Neural cell (in vitro differentiated cells): ENCODE data around the gene DEPDC5. TPM values are rescaled to one million over a fixed set of nuclear protein-coding genes. Genes with fewer than 3 reads are reported as not detected.

Source experiments
- H2AFZ ChIP-seq: fragments of 200-600, 300-800 bp; sonication (generic), shearing (Covaris generic); 2 replicates; pipeline ENCODE4 v1.6.0; 2014; ENCODE audit warnings: low read depth, mild to moderate bottlenecking, antibody characterized with exemption, low read length, moderate library complexity
- H3F3A ChIP-seq: fragments of 200-600 bp; shearing (Covaris generic); 2 replicates; pipeline ENCODE4 v1.6.1; 2016; ENCODE audit warnings: mild to moderate bottlenecking, moderate library complexity, mixed read lengths, antibody characterized with exemption, low read length; ENCODE audit not compliant: insufficient read depth, poor library complexity, severe bottlenecking
- H3K27ac ChIP-seq: fragments of 200-600, 300-800 bp; sonication (generic), shearing (Covaris generic); 2 replicates; pipeline ENCODE4 v1.5.1; 2014; ENCODE audit warnings: mild to moderate bottlenecking, low read length, moderate library complexity
- H3K27me3 ChIP-seq: fragments of 300-800, 200-600 bp; sonication (generic), shearing (Covaris generic); 2 replicates; pipeline ENCODE4 v1.6.0; 2014; ENCODE audit warnings: mild to moderate bottlenecking, low read depth, low read length, moderate library complexity; ENCODE audit not compliant: insufficient read depth
- H3K36me3 ChIP-seq: fragments of 300-800, 200-600 bp; sonication (generic), shearing (Covaris generic); 2 replicates; pipeline ENCODE4 v1.5.1; 2014; ENCODE audit warnings: mild to moderate bottlenecking, antibody characterized with exemption, low read length, moderate library complexity; ENCODE audit not compliant: insufficient read depth
- H3K4me2 ChIP-seq: fragments of 300-800, 200-600 bp; sonication (generic), shearing (Covaris generic); 2 replicates; pipeline ENCODE4 v1.6.0; 2014; ENCODE audit warnings: mild to moderate bottlenecking, low read length
- H3K4me3 ChIP-seq: fragments of 300-800, 200-600 bp; sonication (generic), shearing (Covaris generic); 2 replicates; pipeline ENCODE4 v1.5.1; 2014; ENCODE audit warnings: mild to moderate bottlenecking, low read length, moderate library complexity
- H3K79me2 ChIP-seq: fragments of 200-600 bp; shearing (Covaris generic); replicated peaks from 2 replicates; pipeline ENCODE4 v1.6.0; 2014; ENCODE audit warnings: mild to moderate bottlenecking, low read length, moderate library complexity; ENCODE audit not compliant: insufficient read depth
- H3K9ac ChIP-seq: fragments of 300-800, 200-600 bp; sonication (generic), shearing (Covaris generic); 2 replicates; pipeline ENCODE4 v1.6.1; 2016; ENCODE audit warnings: mild to moderate bottlenecking, low read length, mixed read lengths
- H3K9me2 ChIP-seq: fragments of 200-600 bp; shearing (Covaris generic); 2 replicates; pipeline ENCODE4 v1.6.1; 2016; ENCODE audit warnings: mild to moderate bottlenecking, low read length, mixed read lengths; ENCODE audit not compliant: insufficient read depth
- H3K9me3 ChIP-seq: fragments of 200-600, 300-800 bp; sonication (generic), shearing (Covaris generic); 2 replicates; pipeline ENCODE4 v1.6.1; 2016; ENCODE audit warnings: mild to moderate bottlenecking, mixed run types, low read length, moderate library complexity, mixed read lengths
- H4K20me1 ChIP-seq: fragments of 200-600 bp; shearing (Covaris generic); 2 replicates; pipeline ENCODE4 v1.6.1; 2016; ENCODE audit warnings: mild to moderate bottlenecking, mixed run types; ENCODE audit not compliant: insufficient read depth
- CTCF ChIP-seq: fragments of 450-650 bp; IDR thresholded peaks from 2 replicates; pipeline ENCODE4 v1.5.1; 2014; ENCODE audit warnings: antibody characterized with exemption, mild to moderate bottlenecking, moderate library complexity; ENCODE audit not compliant: poor library complexity, severe bottlenecking
- EP300 ChIP-seq: fragments of 450-650 bp; conservative IDR thresholded peaks from 2 replicates; pipeline ENCODE4 v1.6.1; 2014; ENCODE audit warnings: antibody characterized with exemption, mild to moderate bottlenecking, moderate library complexity; ENCODE audit not compliant: poor library complexity, severe bottlenecking
- EZH2 ChIP-seq: fragments of 200-600, 300-800 bp; shearing (Covaris generic), sonication (generic); IDR thresholded peaks from 2 replicates; pipeline ENCODE4 v1.6.1; 2014; ENCODE audit warnings: antibody characterized with exemption, low read length, borderline replicate concordance, mild to moderate bottlenecking; ENCODE audit not compliant: insufficient read depth, poor library complexity, severe bottlenecking
- MXI1 ChIP-seq: fragments of 450-650 bp; conservative IDR thresholded peaks from 2 replicates; pipeline ENCODE4 v1.6.1; 2014; ENCODE audit warnings: antibody characterized with exemption, mild to moderate bottlenecking; ENCODE audit not compliant: poor library complexity, severe bottlenecking
- POLR2AphosphoS5 ChIP-seq: IDR thresholded peaks from 2 replicates; pipeline ENCODE4 v1.6.1; 2012
- RAD21 ChIP-seq: fragments of 450-650 bp; conservative IDR thresholded peaks from 2 replicates; pipeline ENCODE4 v1.6.1; 2014; ENCODE audit warnings: antibody characterized with exemption, mild to moderate bottlenecking, moderate library complexity
- SMC3 ChIP-seq: fragments of 450-650 bp; conservative IDR thresholded peaks from 2 replicates; pipeline ENCODE4 v1.6.1; 2014; ENCODE audit warnings: antibody characterized with exemption, mild to moderate bottlenecking, moderate library complexity; ENCODE audit not compliant: poor library complexity
- TAF1 ChIP-seq: IDR thresholded peaks from 2 replicates; pipeline ENCODE4 v1.6.1; 2012; ENCODE audit warnings: low read depth
- polyA plus RNA-seq: library from polyadenylated mRNA; depleted of rRNA; stranded (reverse); fragments of >200 nt; gene quantifications from 2 replicates; pipeline ENCODE4 v1.2.3, GENCODE V29; 2014
- TF ChIP-seq, protein P1 (sequence below): IDR thresholded peaks from 2 replicates; pipeline ENCODE4 v1.6.1; 2012; ENCODE audit warnings: borderline replicate concordance

DEPDC5 gene
- polyA plus RNA-seq, 1 donor from 2014 or later = 11.3 TPM

GRCh38 chr22:31897842-31898805 is 144.3 kb downstream of the DEPDC5 start:
- Histone ChIP-seq H3K9ac (peak overlapping the region; percentile 60), H3K9me2 (no peaks in the 10 kb centered on the region), H4K20me1 (no peaks in the 10 kb centered on the region), H3K4me2 (no peak overlapping the region), H3K27me3 (no peaks in the 10 kb centered on the region), H3K36me3 (no peaks in the 10 kb centered on the region), H3K4me3 (peak overlapping the region; percentile 36), H3K27ac (peak overlapping the region; percentile 87), H2AFZ (peak overlapping the region; percentile 35), H3F3A (peaks cover 4% of the 10 kb centered on the region), H3K79me2 (no peaks in the 10 kb centered on the region), H3K9me3 (no peaks in the 10 kb centered on the region)
- TF ChIP-seq SMC3 (no peak), EZH2 (no peak), CTCF (peak; percentile 14), POLR2AphosphoS5 (no peak), MXI1 (no peak), TAF1 (peak; percentile 38), EP300 (no peak), RAD21 (no peak)
- TF ChIP-seq, protein P1, sequence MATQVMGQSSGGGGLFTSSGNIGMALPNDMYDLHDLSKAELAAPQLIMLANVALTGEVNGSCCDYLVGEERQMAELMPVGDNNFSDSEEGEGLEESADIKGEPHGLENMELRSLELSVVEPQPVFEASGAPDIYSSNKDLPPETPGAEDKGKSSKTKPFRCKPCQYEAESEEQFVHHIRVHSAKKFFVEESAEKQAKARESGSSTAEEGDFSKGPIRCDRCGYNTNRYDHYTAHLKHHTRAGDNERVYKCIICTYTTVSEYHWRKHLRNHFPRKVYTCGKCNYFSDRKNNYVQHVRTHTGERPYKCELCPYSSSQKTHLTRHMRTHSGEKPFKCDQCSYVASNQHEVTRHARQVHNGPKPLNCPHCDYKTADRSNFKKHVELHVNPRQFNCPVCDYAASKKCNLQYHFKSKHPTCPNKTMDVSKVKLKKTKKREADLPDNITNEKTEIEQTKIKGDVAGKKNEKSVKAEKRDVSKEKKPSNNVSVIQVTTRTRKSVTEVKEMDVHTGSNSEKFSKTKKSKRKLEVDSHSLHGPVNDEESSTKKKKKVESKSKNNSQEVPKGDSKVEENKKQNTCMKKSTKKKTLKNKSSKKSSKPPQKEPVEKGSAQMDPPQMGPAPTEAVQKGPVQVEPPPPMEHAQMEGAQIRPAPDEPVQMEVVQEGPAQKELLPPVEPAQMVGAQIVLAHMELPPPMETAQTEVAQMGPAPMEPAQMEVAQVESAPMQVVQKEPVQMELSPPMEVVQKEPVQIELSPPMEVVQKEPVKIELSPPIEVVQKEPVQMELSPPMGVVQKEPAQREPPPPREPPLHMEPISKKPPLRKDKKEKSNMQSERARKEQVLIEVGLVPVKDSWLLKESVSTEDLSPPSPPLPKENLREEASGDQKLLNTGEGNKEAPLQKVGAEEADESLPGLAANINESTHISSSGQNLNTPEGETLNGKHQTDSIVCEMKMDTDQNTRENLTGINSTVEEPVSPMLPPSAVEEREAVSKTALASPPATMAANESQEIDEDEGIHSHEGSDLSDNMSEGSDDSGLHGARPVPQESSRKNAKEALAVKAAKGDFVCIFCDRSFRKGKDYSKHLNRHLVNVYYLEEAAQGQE = no peak

DNA sequence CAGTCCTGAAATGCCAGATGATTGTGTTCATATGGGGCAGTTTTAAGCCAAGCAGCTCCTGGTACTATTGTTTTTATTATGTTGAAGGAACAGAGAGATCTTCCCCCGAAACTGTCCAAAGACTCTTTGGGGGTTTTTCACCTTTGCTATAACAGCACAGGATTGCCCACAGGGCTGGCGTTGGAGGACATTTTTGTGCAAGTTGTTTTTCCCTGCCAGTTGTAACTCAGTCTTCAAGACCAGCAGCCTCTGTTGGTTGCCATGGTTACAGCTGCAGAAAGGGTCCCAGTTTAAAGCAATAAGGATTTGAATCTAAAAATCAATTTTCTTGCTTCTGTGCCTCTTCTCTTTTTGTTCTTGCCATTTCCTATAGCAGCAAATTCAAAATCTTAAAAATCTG is 145.1 kb downstream of the DEPDC5 start:
- Histone ChIP-seq H3K9me2 (no peaks in the 10 kb centered on the region), H3K4me3 (peak overlapping the region; percentile 36), H3K27ac (peak overlapping the region; percentile 87)

More for the DNA sequence above, 145.1 kb downstream of the DEPDC5 start:
- Histone ChIP-seq H3F3A (peaks cover 4% of the 10 kb centered on the region), H3K4me2 (no peak overlapping the region), H3K27me3 (no peaks in the 10 kb centered on the region), H3K9me3 (no peaks in the 10 kb centered on the region), H2AFZ (peak overlapping the region; percentile 35), H4K20me1 (no peaks in the 10 kb centered on the region), H3K9ac (peak overlapping the region; percentile 60), H3K36me3 (no peaks in the 10 kb centered on the region), H3K79me2 (no peaks in the 10 kb centered on the region)
- TF ChIP-seq SMC3 = peak; percentile 41
- no peak for TF ChIP-seq MXI1
